K562 (cell line): ENCODE results near the gene DDAH1. TPM values are rescaled to one million over a fixed set of nuclear protein-coding genes. Genes with fewer than 3 reads are reported as not detected.

Source experiments
- CTBP1 ChIP-seq: fragments of 450-650 bp; IDR thresholded peaks from 2 replicates; pipeline ENCODE4 v1.6.1; 2016; ENCODE audit warnings: borderline replicate concordance
- DDX20 ChIP-seq: fragments of 450-650 bp; IDR thresholded peaks from 2 replicates; pipeline ENCODE4 v1.6.1; 2016; ENCODE audit warnings: missing genetic modification characterization, low read depth, mild to moderate bottlenecking, missing compliant biosample characterization, moderate library complexity
- HBP1 ChIP-seq: fragments of 450-650 bp; formaldehyde crosslinking; IDR thresholded peaks from 2 replicates; pipeline ENCODE4 v1.4.0; 2022; ENCODE audit warnings: missing genetic modification characterization
- HMG20A ChIP-seq: fragments of 450-650 bp; formaldehyde crosslinking; conservative IDR thresholded peaks from 2 replicates; pipeline ENCODE4 v1.4.0; 2020; ENCODE audit warnings: mild to moderate bottlenecking, mixed read lengths
- HMG20B ChIP-seq: fragments of 250-450 bp; sonication (Bioruptor Pico); IDR thresholded peaks from 2 replicates; pipeline ENCODE4 v1.5.0; 2021; ENCODE audit warnings: mild to moderate bottlenecking
- HNRNPK ChIP-seq: fragments of 200-400 bp; formaldehyde crosslinking; IDR thresholded peaks from one replicate; pipeline ENCODE4 v1.6.1; 2018; ENCODE audit warnings: mild to moderate bottlenecking, low read depth, low read length; ENCODE audit not compliant: poor library complexity, severe bottlenecking
- IFI16 ChIP-seq: fragments of 250-450 bp; sonication (Bioruptor Pico); IDR thresholded peaks from 2 replicates; pipeline ENCODE4 v2.1.2; 2022; ENCODE audit warnings: mild to moderate bottlenecking, inconsistent platforms
- KDM1A ChIP-seq, 2 experiments: fragments of 450-650 bp; IDR thresholded peaks; 2 replicates each; pipeline ENCODE4 v1.6.1; 2016; ENCODE audit warnings: mild to moderate bottlenecking in 2 of 2
- MNT ChIP-seq, 2 experiments: fragments of 450-650 bp; conservative IDR thresholded peaks; 2 replicates each; pipeline ENCODE4 v1.6.1; 2017; ENCODE audit warnings: mild to moderate bottlenecking in 2 of 2, moderate library complexity in 2 of 2
- NEUROD1 ChIP-seq: fragments of 150-350 bp; IDR thresholded peaks from 2 replicates; pipeline ENCODE4 v1.6.1; 2014; ENCODE audit warnings: borderline replicate concordance, low read length, low read depth; ENCODE audit not compliant: partially characterized antibody
- NFIC ChIP-seq: fragments of 450-650 bp; IDR thresholded peaks from 2 replicates; pipeline ENCODE4 v1.6.1; 2017; ENCODE audit warnings: mild to moderate bottlenecking, inconsistent platforms
- NFXL1 ChIP-seq: fragments of 450-650 bp; formaldehyde crosslinking; IDR thresholded peaks from 2 replicates; pipeline ENCODE4 v1.4.0; 2021; ENCODE audit warnings: mild to moderate bottlenecking
- PBX2 ChIP-seq, 2 experiments: IDR thresholded peaks in 1 of 2; conservative IDR thresholded peaks in 1 of 2; 2 replicates each; pipeline ENCODE4 v1.6.1; 2016; ENCODE audit warnings: low read depth in 2 of 2, mild to moderate bottlenecking in 1 of 2, missing compliant biosample characterization in 1 of 2, missing genetic modification characterization in 1 of 2, moderate library complexity in 1 of 2
- POLR3A ChIP-seq: IDR thresholded peaks from 2 replicates; pipeline ENCODE4 v1.6.1; 2011; ENCODE audit warnings: borderline replicate concordance, mild to moderate bottlenecking, moderate library complexity; ENCODE audit not compliant: insufficient read length, insufficient read depth; ENCODE audit errors: extremely low read depth
- SMARCC2 ChIP-seq: fragments of 450-650 bp; IDR thresholded peaks from 2 replicates; pipeline ENCODE4 v1.6.1; 2017; ENCODE audit warnings: antibody characterized with exemption, moderate library complexity, mild to moderate bottlenecking, low read depth
- TAF1 ChIP-seq: IDR thresholded peaks from 2 replicates; pipeline ENCODE4 v1.6.1; 2011; ENCODE audit warnings: mild to moderate bottlenecking, low read length, moderate library complexity; ENCODE audit not compliant: insufficient read depth, control insufficient read depth, severe bottlenecking; ENCODE audit errors: extremely low read depth
- UBTF ChIP-seq, 2 experiments: IDR thresholded peaks; 2 replicates each; pipeline ENCODE4 v1.6.1; 2012; ENCODE audit warnings: improper control_type of control experiment in 2 of 2, low read depth in 2 of 2, low read length in 2 of 2, borderline replicate concordance in 1 of 2
- polyA plus RNA-seq, 8 experiments: library from polyadenylated mRNA; depleted of rRNA in 4 of 8; stranded (reverse) in 5 of 8; unstranded in 3 of 8; fragments of >200 nt; fragmentation: Nextera tagmentation in 2 of 8; fragmentation: Illumina TruSeq in 1 of 8; extraction: Ambion mirVana in 2 of 8; extraction: Trizol in 1 of 8; gene quantifications; 2 replicates each; pipeline versions ENCODE4 v1.2.1 to v1.2.3, GENCODE V29; 2011 to 2014; ENCODE audit warnings: inconsistent platforms in 1 of 8, missing spikeins in 1 of 8
- total RNA-seq, 7 experiments: library from RNA; depleted of rRNA in 6 of 7; stranded (reverse); fragments of >200 nt in 6 of 7; fragmentation: Illumina TruSeq in 2 of 7; extraction: Trizol in 2 of 7; gene quantifications; 2 replicates each; pipeline versions ENCODE4 v1.2.1 to v1.2.3, GENCODE V29; 2011 to 2021; ENCODE audit warnings: low replicate concordance in 1 of 7

DDAH1 gene
- total and polyA plus RNA-seq, 9 of the 15 experiments (the other 6 are each of a cell fraction or from before 2014, with no cell fraction given) = 0.04 to 0.24 (median 0.10) TPM

GRCh38 chr1:85279458-85280080 is 185.4 kb downstream of the DDAH1 start (continued):
- TF ChIP-seq DDX20 (tag) (peak; percentile 84), IFI16 (CRISPR knock-in tag) (0 out of 2 replicates have a peak, but pooled peaks have one; percentile 20), POLR3A (no peak), HMG20B (CRISPR knock-in tag) (no peak), PBX2 (CRISPR knock-in tag; IDR thresholded peaks at IDR 0.05; ENCODE audit: low read depth) (no peak), PBX2 (tag; conservative IDR thresholded peaks at IDR 0.05; ENCODE audit: low read depth) (peak; percentile 52; the same call in 1 of the 2 replicates), KDM1A (IDR thresholded peaks at IDR 0.05) (no peak), UBTF (IDR thresholded peaks at IDR 0.05; ENCODE audit: borderline replicate concordance in 1 of 2, low read depth in 2 of 2, low read length in 2 of 2) (no peak), NEUROD1 (no peak), TAF1 (no peak), HBP1 (no peak), HMG20A (CRISPR knock-in tag) (no peak), HNRNPK (no peak), NFXL1 (CRISPR knock-in tag) (no peak), SMARCC2 (no peak), CTBP1 (no peak), NFIC (peak; percentile 45; the same call in 1 of the 2 replicates), MNT (conservative IDR thresholded peaks at IDR 0.05) (no peak)
